B cell (primary cell): Measurements from ENCODE around the gene SLC30A1. TPM values are rescaled to one million over a fixed set of nuclear protein-coding genes. Genes with fewer than 3 reads are reported as not detected.

Source experiments
- ATAC-seq: fragments of 200-7000 bp; cut with Tn5 transposase; one replicate; pipeline ENCODE4 v1.10.0; 2021; ENCODE audit warnings: low read depth, mild to moderate bottlenecking, moderate number of reproducible peaks, moderate library complexity
- CTCF ChIA-PET: fragments of 350-600 bp; sonication (Branson Sonifier 250); formaldehyde crosslinking; loops from one replicate; lab custom pipeline; 2021; ENCODE audit warnings: antibody characterized with exemption, inconsistent platforms; lab: Charles Lee
- POLR2A ChIA-PET: fragments of 350-600 bp; sonication (Branson Sonifier 250); formaldehyde crosslinking; loops from one replicate; lab custom pipeline; 2021; ENCODE audit warnings: antibody characterized with exemption; lab: Charles Lee
- DNase-seq: peaks from one replicate; pipeline ENCODE4 v3.0.0; 2013
- H2AFZ ChIP-seq: 2 replicates; pipeline ENCODE4 v1.6.1; 2012; ENCODE audit warnings: mild to moderate bottlenecking, low read depth, low read length; ENCODE audit not compliant: insufficient read depth, poor library complexity, severe bottlenecking
- H3K27ac ChIP-seq, 2 donors: 1 replicate in 1 of 2; 2 replicates in 1 of 2; pipeline ENCODE4 v1.5.1; 2012 to 2013; ENCODE audit warnings: low read length in 2 of 2, mild to moderate bottlenecking in 2 of 2, moderate library complexity in 1 of 2
- H3K27me3 ChIP-seq, 4 experiments: fragments of 200-600 bp in 1 of 4; sonication (generic) in 1 of 4; replicated peaks in 1 of 4; 1 replicate in 2 of 4; 2 replicates in 2 of 4; pipeline versions ENCODE4 v1.6.1 to v1.7.0; 2013 to 2016; ENCODE audit warnings: low read length in 3 of 4, mild to moderate bottlenecking in 2 of 4, mixed read lengths in 1 of 4, moderate library complexity in 1 of 4; ENCODE audit not compliant: insufficient read depth in 4 of 4, control insufficient read depth in 3 of 4; ENCODE audit errors: control extremely low read depth in 1 of 4
- H3K36me3 ChIP-seq, 2 experiments: replicated peaks in 1 of 2; 1 replicate in 1 of 2; 2 replicates in 1 of 2; pipeline versions ENCODE4 v1.6.1 to v1.7.1; 2013; ENCODE audit warnings: low read length in 1 of 2; ENCODE audit not compliant: insufficient read depth in 2 of 2, control insufficient read depth in 1 of 2; ENCODE audit errors: control extremely low read depth in 1 of 2, extremely low read depth in 1 of 2
- H3K4me1 ChIP-seq, 2 donors: fragments of 200-600 bp in 1 of 2; sonication (generic) in 1 of 2; 1 replicate in 1 of 2; 2 replicates in 1 of 2; pipeline versions ENCODE4 v1.5.1 to v1.6.1; 2013 to 2017; ENCODE audit warnings: low read length in 2 of 2; ENCODE audit not compliant: control insufficient read depth in 2 of 2, insufficient read depth in 2 of 2
- H3K4me2 ChIP-seq: replicated peaks from 2 replicates; pipeline ENCODE3; 2012; ENCODE audit warnings: mild to moderate bottlenecking, low read depth, low read length; ENCODE audit not compliant: poor library complexity, severe bottlenecking
- H3K4me3 ChIP-seq, 5 experiments: fragments of 200-600 bp in 1 of 5; sonication (generic) in 1 of 5; 1 replicate in 3 of 5; 2 replicates in 2 of 5; pipeline versions ENCODE4 v1.5.1 to v1.7.0; 2011 to 2016; ENCODE audit warnings: low read length in 4 of 5, mild to moderate bottlenecking in 4 of 5, low read depth in 2 of 5, control low read depth in 1 of 5, moderate library complexity in 1 of 5; ENCODE audit not compliant: insufficient read depth in 1 of 5; ENCODE audit errors: control extremely low read depth in 1 of 5, extremely low read depth in 1 of 5
- H3K79me2 ChIP-seq: fragments of 200-600 bp; sonication (generic); one replicate; pipeline ENCODE4 v1.6.0; 2016; ENCODE audit warnings: low read length; ENCODE audit not compliant: control insufficient read depth, insufficient read depth
- H3K9ac ChIP-seq: fragments of 200-600 bp; sonication (generic); 2 replicates; pipeline ENCODE4 v1.6.1; 2017; ENCODE audit warnings: mild to moderate bottlenecking, low read length, moderate library complexity
- H3K9me3 ChIP-seq, 3 donors: one replicate each; pipeline versions ENCODE4 v1.6.1 to v1.7.1; 2013; ENCODE audit warnings: low read length in 2 of 3; ENCODE audit not compliant: control insufficient read depth in 2 of 3, insufficient read depth in 1 of 3; ENCODE audit errors: control extremely low read depth in 1 of 3
- H4K20me1 ChIP-seq: 2 replicates; pipeline ENCODE4 v1.6.0; 2012; ENCODE audit warnings: mild to moderate bottlenecking, low read length; ENCODE audit not compliant: insufficient read depth, control insufficient read depth, poor library complexity, severe bottlenecking
- H3K27ac Mint-ChIP-seq: one replicate; pipeline ENCODE4 v1.8.0; 2021; ENCODE audit warnings: mixed read lengths
- H3K27me3 Mint-ChIP-seq: one replicate; pipeline ENCODE4 v1.8.0; 2021; ENCODE audit warnings: mixed read lengths
- H3K4me1 Mint-ChIP-seq: one replicate; pipeline ENCODE4 v1.8.0; 2021; ENCODE audit warnings: mixed read lengths
- H3K4me3 Mint-ChIP-seq: one replicate; pipeline ENCODE4 v1.8.0; 2021; ENCODE audit warnings: mixed read lengths
- H3K9me3 Mint-ChIP-seq: one replicate; pipeline ENCODE4 v1.8.0; 2022; ENCODE audit warnings: mixed read lengths; ENCODE audit not compliant: insufficient read depth
- CTCF ChIP-seq: fragments of 200-600 bp; IDR thresholded peaks from one replicate; pipeline ENCODE4 v1.8.0; 2022; ENCODE audit warnings: antibody characterized with exemption, mild to moderate bottlenecking
- EZH2 ChIP-seq: IDR thresholded peaks from 2 replicates; pipeline ENCODE4 v1.6.1; 2012; ENCODE audit warnings: borderline replicate concordance, low read depth, mild to moderate bottlenecking, moderate library complexity, low read length; ENCODE audit not compliant: insufficient read depth, poor library complexity, severe bottlenecking
- WGBS: methylation state at CpG from one replicate; pipeline ENCODE4 v1.1.5; 2013; ENCODE audit warnings: missing lambda C conversion rate; ENCODE audit not compliant: insufficient coverage; 5-methylcytosine and 5-hydroxymethylcytosine counted together
- intact Hi-C: fragments of 100-400 bp; cut with micrococcal nuclease; formaldehyde crosslinking; loops from one replicate; pipeline ENCODE4 v1.10.0; 2022
- polyA plus RNA-seq: library from polyadenylated mRNA; depleted of rRNA; stranded (reverse); fragments of >200 nt; gene quantifications from 2 replicates; pipeline ENCODE4 v1.2.3, GENCODE V29; 2012
- total RNA-seq, 2 donors: library from RNA; stranded (reverse); fragments of 120-200 nt in 1 of 2; gene quantifications; 1 replicate in 1 of 2; 2 replicates in 1 of 2; pipeline versions ENCODE4 v1.2.3 to v1.2.4, GENCODE V29; 2013 to 2022

The SLC30A1 gene
- total and polyA plus RNA-seq, 2 donors (not counting 1 experiment from before 2014, with no cell fraction given): 1.7 to 12.2 TPM

GRCh38 chr1:211538287-211538686 is 40.7 kb downstream of the SLC30A1 start:
- CTCF ChIA-PET: no interaction called here
- TF ChIP-seq EZH2 (no peak), CTCF (no peak)
- Mint-ChIP-seq H3K9me3 (peaks cover 5% of the 10 kb centered on the region), H3K4me3 (no peak overlapping the region), H3K27me3 (peaks cover 5% of the 10 kb centered on the region), H3K4me1 (no peaks in the 10 kb centered on the region), H3K27ac (no peak overlapping the region)
- H3K9ac ChIP-seq: no peak overlapping the region
- H3K4me3 ChIP-seq: no peak overlapping the region
- POLR2A ChIA-PET: no interaction called here
- no peak for DNase-seq
- H3K27me3 ChIP-seq: no peaks in the 10 kb centered on the region
- H3K79me2 ChIP-seq: no peaks in the 10 kb centered on the region
- no peaks in the 10 kb centered on the region for H3K36me3 ChIP-seq
- H3K4me2 ChIP-seq: no peak overlapping the region
- no peak overlapping the region for H3K27ac ChIP-seq
- H4K20me1 ChIP-seq: no peaks in the 10 kb centered on the region
- 83% methylated on average over 6 of the region's 8 CpGs for WGBS
- intact Hi-C loops: no loop called here
- no peak overlapping the region for H2AFZ ChIP-seq
- H3K9me3 ChIP-seq: peaks cover 0 to 16% (median 0%) of the 10 kb centered on the region in 3 donors
- no peaks in the 10 kb centered on the region for H3K4me1 ChIP-seq
- ATAC-seq: no peak

- 96% methylated on average over 4 of the region's 4 CpGs for WGBS
- Mint-ChIP-seq H3K27me3 (peaks cover 5% of the 10 kb centered on the region), H3K27ac (no peak overlapping the region), H3K9me3 (peaks cover 5% of the 10 kb centered on the region), H3K4me1 (no peaks in the 10 kb centered on the region), H3K4me3 (no peak overlapping the region)
- Histone ChIP-seq H3K4me1 (no peaks in the 10 kb centered on the region), H3K9ac (no peak overlapping the region), H3K27ac (no peak overlapping the region), H3K79me2 (no peaks in the 10 kb centered on the region), H2AFZ (no peak overlapping the region), H3K36me3 (no peaks in the 10 kb centered on the region), H4K20me1 (no peaks in the 10 kb centered on the region), H3K9me3 (peaks cover 0 to 16% (median 0%) of the 10 kb centered on the region in 3 donors), H3K4me3 (no peak overlapping the region), H3K27me3 (no peaks in the 10 kb centered on the region), H3K4me2 (no peak overlapping the region)
- ATAC-seq (no peak), DNase-seq (no peak)
- ChIA-PET POLR2A (no interaction called here), CTCF (no interaction called here)
- intact Hi-C loops: no loop called here
- TF ChIP-seq CTCF (no peak), EZH2 (no peak)
Observed at GRCh38 chr1:211537253-211537652, 41.7 kb downstream of the SLC30A1 start.
